Suprapubic skin (tissue), 4 donors: Measurements from ENCODE around the gene ANKRD26. TPM values are rescaled to one million over a fixed set of nuclear protein-coding genes. Genes with fewer than 3 reads are reported as not detected.

ENCODE experiments used
- DNase-seq, 2 donors: peaks; one replicate each; pipeline ENCODE4 v3.0.0-alpha.2; 2019; ENCODE audit warnings: low spot score in 2 of 2
- H3K27ac ChIP-seq: fragments of 200-600 bp; sonication (generic); one replicate; pipeline ENCODE4 v1.5.1; 2019
- H3K27me3 ChIP-seq: fragments of 200-600 bp; sonication (generic); one replicate; pipeline ENCODE4 v1.5.1; 2019
- H3K36me3 ChIP-seq: fragments of 200-600 bp; sonication (generic); one replicate; pipeline ENCODE4 v1.5.1; 2019
- H3K4me1 ChIP-seq: fragments of 200-600 bp; sonication (generic); one replicate; pipeline ENCODE4 v1.5.1; 2019
- H3K4me3 ChIP-seq: fragments of 200-600 bp; sonication (generic); one replicate; pipeline ENCODE4 v1.5.1; 2019; ENCODE audit warnings: mild to moderate bottlenecking
- H3K9me3 ChIP-seq: fragments of 200-600 bp; sonication (generic); one replicate; pipeline ENCODE4 v1.5.1; 2019
- EP300 ChIP-seq: sonication (generic); formaldehyde crosslinking; IDR thresholded peaks from one replicate; pipeline ENCODE4 v1.6.1; 2017; ENCODE audit warnings: antibody characterized with exemption
- POLR2A ChIP-seq, 2 donors: fragments of 450-650 bp; IDR thresholded peaks; one replicate each; pipeline ENCODE4 v1.6.1; 2017; ENCODE audit warnings: antibody characterized with exemption in 2 of 2, mild to moderate bottlenecking in 2 of 2, moderate library complexity in 2 of 2
- POLR2AphosphoS5 ChIP-seq, 3 donors: sonication (generic); formaldehyde crosslinking; IDR thresholded peaks; one replicate each; pipeline ENCODE4 v1.6.1; 2017; ENCODE audit warnings: antibody characterized with exemption in 3 of 3
- WGBS: methylation state at CpG from one replicate; pipeline ENCODE4 v1.1.5; 2018; 5-methylcytosine and 5-hydroxymethylcytosine counted together
- total RNA-seq, 4 donors: library from RNA; depleted of rRNA; stranded (reverse); fragments of >200 nt; gene quantifications; one replicate each; pipeline ENCODE4 v1.1.0, GENCODE V29; 2016
- TF ChIP-seq, protein P1 (sequence below), 2 donors: fragments of 200-600 bp in 1 of 2; fragments of 450-650 bp in 1 of 2; sonication (generic) in 1 of 2; IDR thresholded peaks; one replicate each; pipeline ENCODE4 v1.5.1; 2016 to 2019; ENCODE audit warnings: antibody characterized with exemption in 2 of 2, mild to moderate bottlenecking in 1 of 2, moderate library complexity in 1 of 2

ANKRD26 gene
- total RNA-seq, 4 donors from 2014 or later: 2.8 to 17.1 (median 7.9) TPM

DNA sequence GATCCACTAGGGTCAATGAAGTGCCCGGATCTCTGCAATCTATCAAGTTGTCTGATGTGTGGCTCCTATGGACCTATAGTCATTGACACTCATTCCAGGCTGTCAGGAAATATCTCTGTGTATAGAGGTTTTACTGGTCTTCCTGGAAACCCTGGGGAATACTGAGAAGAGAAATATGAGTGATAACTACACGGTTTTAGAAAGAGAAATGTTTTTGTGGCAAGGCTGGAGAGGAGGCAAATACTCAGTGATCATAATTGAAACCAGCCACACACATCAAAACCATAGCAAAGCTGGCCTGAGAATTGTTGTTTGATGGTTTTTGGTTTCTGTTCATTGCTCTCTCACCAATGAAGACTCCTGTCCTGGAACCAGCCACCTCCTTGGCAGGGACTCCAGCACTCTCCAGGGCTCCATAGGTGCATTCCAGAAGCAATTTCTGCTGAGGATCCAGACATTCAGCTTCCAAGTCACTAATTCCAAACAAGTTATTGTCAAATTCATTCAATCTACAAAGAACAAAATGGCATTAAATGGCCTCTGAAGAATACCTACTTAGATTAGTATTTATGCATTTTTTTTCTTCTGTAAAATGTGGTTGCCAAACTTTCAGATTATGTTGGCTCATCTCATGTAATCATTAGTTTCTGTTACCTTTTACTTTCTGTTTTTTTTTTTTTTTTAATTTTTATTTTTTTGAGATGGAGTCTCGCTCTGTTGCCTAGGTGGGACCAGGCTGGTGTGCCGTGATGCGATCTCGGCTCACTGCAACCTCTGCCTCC is 131.0 kb downstream of the ANKRD26 start:
- H3K36me3 ChIP-seq: no peaks in the 10 kb centered on the region
- WGBS: 90% methylated on average over 6 of the region's 6 CpGs
- no peak for DNase-seq
- TF ChIP-seq, protein P1, sequence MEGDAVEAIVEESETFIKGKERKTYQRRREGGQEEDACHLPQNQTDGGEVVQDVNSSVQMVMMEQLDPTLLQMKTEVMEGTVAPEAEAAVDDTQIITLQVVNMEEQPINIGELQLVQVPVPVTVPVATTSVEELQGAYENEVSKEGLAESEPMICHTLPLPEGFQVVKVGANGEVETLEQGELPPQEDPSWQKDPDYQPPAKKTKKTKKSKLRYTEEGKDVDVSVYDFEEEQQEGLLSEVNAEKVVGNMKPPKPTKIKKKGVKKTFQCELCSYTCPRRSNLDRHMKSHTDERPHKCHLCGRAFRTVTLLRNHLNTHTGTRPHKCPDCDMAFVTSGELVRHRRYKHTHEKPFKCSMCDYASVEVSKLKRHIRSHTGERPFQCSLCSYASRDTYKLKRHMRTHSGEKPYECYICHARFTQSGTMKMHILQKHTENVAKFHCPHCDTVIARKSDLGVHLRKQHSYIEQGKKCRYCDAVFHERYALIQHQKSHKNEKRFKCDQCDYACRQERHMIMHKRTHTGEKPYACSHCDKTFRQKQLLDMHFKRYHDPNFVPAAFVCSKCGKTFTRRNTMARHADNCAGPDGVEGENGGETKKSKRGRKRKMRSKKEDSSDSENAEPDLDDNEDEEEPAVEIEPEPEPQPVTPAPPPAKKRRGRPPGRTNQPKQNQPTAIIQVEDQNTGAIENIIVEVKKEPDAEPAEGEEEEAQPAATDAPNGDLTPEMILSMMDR (IDR thresholded peaks at IDR 0.05): no peak
- TF ChIP-seq EP300: no peak
- no peak for TF ChIP-seq POLR2AphosphoS5 (IDR thresholded peaks at IDR 0.05)
- no peak for TF ChIP-seq POLR2A (IDR thresholded peaks at IDR 0.05)
- no peak overlapping the region for H3K4me3 ChIP-seq
- H3K27me3 ChIP-seq: no peaks in the 10 kb centered on the region
- H3K9me3 ChIP-seq: no peaks in the 10 kb centered on the region
- no peak overlapping the region for H3K27ac ChIP-seq
- no peaks in the 10 kb centered on the region for H3K4me1 ChIP-seq

DNA sequence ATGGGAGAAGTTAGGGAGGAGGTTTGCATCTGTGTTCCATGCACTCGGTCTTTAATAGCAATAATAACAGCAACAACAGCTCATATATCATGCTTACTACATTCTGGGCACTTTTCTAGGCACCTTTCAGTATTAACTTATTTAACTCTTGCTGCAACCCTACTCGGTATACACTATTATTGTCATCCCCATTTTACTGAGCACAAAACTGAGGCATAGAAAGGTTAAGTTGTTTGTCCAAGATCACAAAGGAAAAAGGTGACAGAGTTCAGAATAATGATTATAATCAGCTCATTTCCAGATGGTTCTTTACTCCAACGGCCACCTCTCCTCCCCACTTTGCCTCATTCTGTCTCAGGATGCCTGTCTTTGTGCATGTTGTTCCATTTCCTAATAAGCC is 137.5 kb downstream of the ANKRD26 start:
- H3K4me3 ChIP-seq: no peak overlapping the region
- H3K9me3 ChIP-seq: no peaks in the 10 kb centered on the region
- DNase-seq: no peak
- H3K27me3 ChIP-seq: no peaks in the 10 kb centered on the region
- 83% methylated on average over 3 of the region's 3 CpGs for WGBS
- TF ChIP-seq POLR2AphosphoS5 (IDR thresholded peaks at IDR 0.05): no peak
- TF ChIP-seq POLR2A (IDR thresholded peaks at IDR 0.05): no peak
- TF ChIP-seq EP300: no peak
- TF ChIP-seq, protein P1 (IDR thresholded peaks at IDR 0.05): no peak
- H3K4me1 ChIP-seq: peaks cover 4% of the 10 kb centered on the region
- no peak overlapping the region for H3K27ac ChIP-seq
- no peaks in the 10 kb centered on the region for H3K36me3 ChIP-seq

DNA sequence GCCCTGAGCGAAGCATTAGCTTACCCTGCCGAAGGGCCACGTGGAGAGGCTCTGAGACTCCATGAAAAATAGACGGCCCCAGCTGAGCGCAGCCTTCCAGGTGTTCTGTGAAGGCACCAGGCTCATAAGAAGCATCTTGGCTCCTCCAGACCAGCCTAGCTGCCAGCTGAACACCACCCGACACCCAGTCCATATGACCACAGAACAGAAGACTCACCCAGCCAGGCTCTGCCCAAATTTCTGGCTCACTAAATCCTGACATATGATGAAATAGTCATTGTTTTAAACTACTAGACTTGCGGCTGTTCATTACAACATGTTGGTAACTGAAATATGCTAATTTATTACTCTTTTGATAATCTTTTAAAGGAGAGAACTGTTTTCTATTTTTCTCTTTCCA is 140.0 kb downstream of the ANKRD26 start:
- no peak overlapping the region for H3K4me3 ChIP-seq
- no peaks in the 10 kb centered on the region for H3K27me3 ChIP-seq
- H3K36me3 ChIP-seq: no peaks in the 10 kb centered on the region
- H3K9me3 ChIP-seq: no peaks in the 10 kb centered on the region
- TF ChIP-seq, protein P1 (IDR thresholded peaks at IDR 0.05): no peak
- TF ChIP-seq POLR2A (IDR thresholded peaks at IDR 0.05) (no peak), EP300 (no peak), POLR2AphosphoS5 (IDR thresholded peaks at IDR 0.05) (no peak)
- peaks cover 4% of the 10 kb centered on the region for H3K4me1 ChIP-seq
- no peak for DNase-seq
- H3K27ac ChIP-seq: no peak overlapping the region
- 87% methylated on average over 7 of the region's 7 CpGs for whole genome bisulfite sequencing

GRCh38 chr10:26959841-26960240 is 140.5 kb downstream of the ANKRD26 start:
- DNase-seq: no peak

More at GRCh38 chr10:26959841-26960240, 140.5 kb downstream of the ANKRD26 start:
- TF ChIP-seq EP300: no peak
- TF ChIP-seq, protein P1 (IDR thresholded peaks at IDR 0.05): no peak
- no peak for TF ChIP-seq POLR2AphosphoS5 (IDR thresholded peaks at IDR 0.05)
- no peak for TF ChIP-seq POLR2A (IDR thresholded peaks at IDR 0.05)
- WGBS: 86% methylated on average over 6 of the region's 6 CpGs
- Histone ChIP-seq H3K9me3 (no peaks in the 10 kb centered on the region), H3K4me3 (no peak overlapping the region), H3K36me3 (no peaks in the 10 kb centered on the region), H3K27ac (no peak overlapping the region), H3K27me3 (no peaks in the 10 kb centered on the region), H3K4me1 (peaks cover 4% of the 10 kb centered on the region)

Other genes starting within 250 kb of the ANKRD26 start
- 10 to 100 TPM; 62.9 to 78.8 (median 71.8) TPM for gene ABI1, start 239.5 kb downstream of the ANKRD26 start, total RNA-seq
- 10 to 100 TPM; 50.6 to 78.6 (median 56.7) TPM for gene YME1L1, start 53.9 kb upstream of the ANKRD26 start, total RNA-seq
- 10 to 100 TPM in 2 of 4 donors, 1 to 10 TPM in 2; 7.2 to 13.0 (median 9.9) TPM for gene MASTL, start 54.9 kb upstream of the ANKRD26 start, total RNA-seq
- gene ACBD5, start 140.3 kb upstream of the ANKRD26 start, total RNA-seq: 10 to 100 TPM; 17.4 to 29.4 (median 18.8) TPM